Measurements from ENCODE around the gene TMPRSS11F. TPM values are rescaled to one million over a fixed set of nuclear protein-coding genes. Genes with fewer than 3 reads are reported as not detected.
"Not testable (repeated sequence)": the region's sequence is repeated elsewhere in the genome, so short reads cannot be mapped to it uniquely, and the experiment has no call there.

The TMPRSS11F gene
- total RNA-seq: not detected

- ATAC-seq (no peak), DNase-seq (no peak)
- Mint-ChIP-seq H3K36me3 (ENCODE audit: low read depth) (no peaks in the 10 kb centered on the region), H3K9me3 (no peaks in the 10 kb centered on the region), H3K27ac (no peak within 1 kb of the TSS), H3K4me1 (ENCODE audit: low read depth) (no peaks in the 10 kb centered on the region), H3K27me3 (no peaks in the 10 kb centered on the region), H3K4me3 (no peak within 1 kb of the TSS)
- POLR2A ChIA-PET: no interaction called here
- no peak for TF ChIP-seq CTCF (IDR thresholded peaks at IDR 0.05)
- intact Hi-C loops (cut with micrococcal nuclease): no loop called here
- CTCF ChIA-PET: no interaction called here
Observed at GRCh38 chr4:68129793-68130192, at the start of gene TMPRSS11F. Gene TMPRSS11F (minus strand): TSS chr4:68129869. CDS start chr4:68129820, 49 bp downstream.

GRCh38 chr4:68176904-68177303 lies 47.2 kb upstream of the TMPRSS11F start:
- Mint-ChIP-seq H3K36me3 (ENCODE audit: low read depth) (no peaks in the 10 kb centered on the region), H3K9me3 (no peaks in the 10 kb centered on the region), H3K4me1 (ENCODE audit: low read depth) (peaks cover 2% of the 10 kb centered on the region), H3K4me3 (no peak overlapping the region), H3K27me3 (peaks cover 6% of the 10 kb centered on the region), H3K27ac (no peak overlapping the region)
- ATAC-seq (no peak), DNase-seq (no peak)
- ChIA-PET POLR2A (no interaction called here), CTCF (interaction anchor here (1.7 to 2.0 kb wide), 2 partner anchors 13 to 190 kb away, joined by 5 to 10 read pairs; no protein-coding TSS in a partner anchor)
- no peak for TF ChIP-seq CTCF (IDR thresholded peaks at IDR 0.05)
- intact Hi-C loops (cut with micrococcal nuclease): no loop called here

- ChIA-PET CTCF (interaction anchor here (0.7 to 2.0 kb wide), 9 partner anchors 8 to 376 kb away, joined by 3 to 10 read pairs (median 4); no protein-coding TSS in a partner anchor), POLR2A (no interaction called here)
- DNase-seq (no peak), ATAC-seq (no peak)
- no peaks in the 10 kb centered on the region for H3K9me3 Mint-ChIP-seq
- intact Hi-C loops (cut with micrococcal nuclease): no loop called here
- no peak overlapping the region for H3K4me3 Mint-ChIP-seq
- H3K36me3 Mint-ChIP-seq (ENCODE audit: low read depth): no peaks in the 10 kb centered on the region
- TF ChIP-seq CTCF (IDR thresholded peaks at IDR 0.05): no peak
- peaks cover 2% of the 10 kb centered on the region for H3K4me1 Mint-ChIP-seq (ENCODE audit: low read depth)
- H3K27me3 Mint-ChIP-seq: peaks cover 6% of the 10 kb centered on the region
- H3K27ac Mint-ChIP-seq: no peak overlapping the region
Observed at GRCh38 chr4:68176500-68176899, 46.8 kb upstream of the TMPRSS11F start.

GRCh38 chr4:68175562-68176155 lies 46.0 kb upstream of the TMPRSS11F start:
- H3K36me3 Mint-ChIP-seq (ENCODE audit: low read depth): no peaks in the 10 kb centered on the region
- no peaks in the 10 kb centered on the region for H3K9me3 Mint-ChIP-seq
- peak; percentile 71 for TF ChIP-seq CTCF (IDR thresholded peaks at IDR 0.05)
- ChIA-PET CTCF (interaction anchor here (0.6 to 2.0 kb wide), 13 partner anchors 9 to 631 kb away, joined by 3 to 10 read pairs (median 3); no protein-coding TSS in a partner anchor), POLR2A (no interaction called here)
- peak; percentile 64 for DNase-seq
- H3K27me3 Mint-ChIP-seq: peaks cover 6% of the 10 kb centered on the region
- intact Hi-C loops (cut with micrococcal nuclease): loop anchor here (2.0 kb wide), 1 partner anchor 187 kb away; no protein-coding TSS in a partner anchor
- peaks cover 2% of the 10 kb centered on the region for H3K4me1 Mint-ChIP-seq (ENCODE audit: low read depth)
- H3K4me3 Mint-ChIP-seq: no peak overlapping the region
- H3K27ac Mint-ChIP-seq: no peak overlapping the region
- ATAC-seq: peak; percentile 62

- H3K4me3 Mint-ChIP-seq; DNase-seq; H3K36me3 Mint-ChIP-seq (ENCODE audit: low read depth); POLR2A ChIA-PET; ATAC-seq; H3K9me3 Mint-ChIP-seq; H3K4me1 Mint-ChIP-seq (ENCODE audit: low read depth); H3K27ac Mint-ChIP-seq; CTCF ChIA-PET; H3K27me3 Mint-ChIP-seq: not testable (repeated sequence)
- intact Hi-C loops (cut with micrococcal nuclease): loop anchor here (2.0 kb wide), 1 partner anchor 186 kb away; no protein-coding TSS in a partner anchor
Observed at GRCh38 chr4:68174389-68174788, 44.7 kb upstream of the TMPRSS11F start.

- CTCF ChIA-PET; intact Hi-C loops (cut with micrococcal nuclease); H3K36me3 Mint-ChIP-seq (ENCODE audit: low read depth); ATAC-seq; H3K9me3 Mint-ChIP-seq; H3K4me1 Mint-ChIP-seq (ENCODE audit: low read depth); H3K4me3 Mint-ChIP-seq; H3K27me3 Mint-ChIP-seq; POLR2A ChIA-PET; DNase-seq; H3K27ac Mint-ChIP-seq: not testable (repeated sequence)
Observed at GRCh38 chr4:68172147-68172546, 42.5 kb upstream of the TMPRSS11F start.

All from activated CD8-positive, alpha-beta T cell treated with anti-CD3 and anti-CD28 coated beads for 36 hours (primary cell).